ENCODE measurements around the gene MAN1A1. TPM values are rescaled to one million over a fixed set of nuclear protein-coding genes. Genes with fewer than 3 reads are reported as not detected.

Gene MAN1A1
- total RNA-seq, 1 donor, result 33.4 TPM

- Histone ChIP-seq H3K4me1 (ENCODE audit: insufficient read depth, low read length) (peaks cover 8% of the 10 kb centered on the region), H3K4me3 (ENCODE audit: low read length) (no peak overlapping the region), H3K27me3 (ENCODE audit: insufficient read depth, low read length) (no peaks in the 10 kb centered on the region), H3K9me3 (ENCODE audit: low read depth, low read length) (no peaks in the 10 kb centered on the region)
These were observed 24.8 kb downstream of the MAN1A1 start for GRCh38 chr6:119324718-119325117.

- Histone ChIP-seq H3K4me1 (ENCODE audit: insufficient read depth, low read length) (peaks cover 8% of the 10 kb centered on the region), H3K4me3 (ENCODE audit: low read length) (no peak overlapping the region), H3K27me3 (ENCODE audit: insufficient read depth, low read length) (no peaks in the 10 kb centered on the region), H3K9me3 (ENCODE audit: low read depth, low read length) (no peaks in the 10 kb centered on the region)
These were observed 25.6 kb downstream of the MAN1A1 start for GRCh38 chr6:119323931-119324330.

GRCh38 chr6:119323478-119323877 lies 26.1 kb downstream of the MAN1A1 start:
- peaks cover 8% of the 10 kb centered on the region for H3K4me1 ChIP-seq (ENCODE audit: insufficient read depth, low read length)
- H3K27me3 ChIP-seq (ENCODE audit: insufficient read depth, low read length), result no peaks in the 10 kb centered on the region
- H3K4me3 ChIP-seq (ENCODE audit: low read length), result no peak overlapping the region
- no peaks in the 10 kb centered on the region for H3K9me3 ChIP-seq (ENCODE audit: low read depth, low read length)

- H3K9me3 ChIP-seq (ENCODE audit: low read depth, low read length), result no peaks in the 10 kb centered on the region
- peaks cover 8% of the 10 kb centered on the region for H3K4me1 ChIP-seq (ENCODE audit: insufficient read depth, low read length)
- no peak overlapping the region for H3K4me3 ChIP-seq (ENCODE audit: low read length)
- H3K27me3 ChIP-seq (ENCODE audit: insufficient read depth, low read length), result no peaks in the 10 kb centered on the region
These were observed 26.7 kb downstream of the MAN1A1 start for GRCh38 chr6:119322715-119323350.

- H3K4me1 ChIP-seq (ENCODE audit: insufficient read depth, low read length), result peaks cover 8% of the 10 kb centered on the region
- no peaks in the 10 kb centered on the region for H3K9me3 ChIP-seq (ENCODE audit: low read depth, low read length)
- no peaks in the 10 kb centered on the region for H3K27me3 ChIP-seq (ENCODE audit: insufficient read depth, low read length)
- H3K4me3 ChIP-seq (ENCODE audit: low read length), result no peak overlapping the region
These were observed 27.5 kb downstream of the MAN1A1 start for GRCh38 chr6:119322034-119322433.

- Histone ChIP-seq H3K27me3 (ENCODE audit: insufficient read depth, low read length) (no peaks in the 10 kb centered on the region), H3K4me3 (ENCODE audit: low read length) (no peak overlapping the region), H3K4me1 (ENCODE audit: insufficient read depth, low read length) (peaks cover 22% of the 10 kb centered on the region), H3K9me3 (ENCODE audit: low read depth, low read length) (no peaks in the 10 kb centered on the region)
These were observed 29.9 kb downstream of the MAN1A1 start for GRCh38 chr6:119319694-119320093.

- no peak overlapping the region for H3K4me3 ChIP-seq (ENCODE audit: low read length)
- no peaks in the 10 kb centered on the region for H3K9me3 ChIP-seq (ENCODE audit: low read depth, low read length)
- H3K27me3 ChIP-seq (ENCODE audit: insufficient read depth, low read length), result no peaks in the 10 kb centered on the region
- peaks cover 32% of the 10 kb centered on the region for H3K4me1 ChIP-seq (ENCODE audit: insufficient read depth, low read length)
These were observed 30.8 kb downstream of the MAN1A1 start for GRCh38 chr6:119318730-119319129.

- Histone ChIP-seq H3K9me3 (ENCODE audit: low read depth, low read length) (no peaks in the 10 kb centered on the region), H3K4me1 (ENCODE audit: insufficient read depth, low read length) (peaks cover 37% of the 10 kb centered on the region), H3K4me3 (ENCODE audit: low read length) (no peak overlapping the region), H3K27me3 (ENCODE audit: insufficient read depth, low read length) (no peaks in the 10 kb centered on the region)
These were observed 31.4 kb downstream of the MAN1A1 start for GRCh38 chr6:119318176-119318575.

- Histone ChIP-seq H3K9me3 (ENCODE audit: low read depth, low read length) (no peaks in the 10 kb centered on the region), H3K4me1 (ENCODE audit: insufficient read depth, low read length) (peaks cover 44% of the 10 kb centered on the region), H3K27me3 (ENCODE audit: insufficient read depth, low read length) (no peaks in the 10 kb centered on the region), H3K4me3 (ENCODE audit: low read length) (no peak overlapping the region)
These were observed 32.6 kb downstream of the MAN1A1 start for GRCh38 chr6:119317007-119317406.

- H3K4me1 ChIP-seq (ENCODE audit: insufficient read depth, low read length), result peaks cover 59% of the 10 kb centered on the region
- no peak overlapping the region for H3K4me3 ChIP-seq (ENCODE audit: low read length)
- no peaks in the 10 kb centered on the region for H3K27me3 ChIP-seq (ENCODE audit: insufficient read depth, low read length)
- H3K9me3 ChIP-seq (ENCODE audit: low read depth, low read length), result no peaks in the 10 kb centered on the region
These were observed 34.7 kb downstream of the MAN1A1 start for GRCh38 chr6:119314885-119315272.

- no peaks in the 10 kb centered on the region for H3K27me3 ChIP-seq (ENCODE audit: insufficient read depth, low read length)
- H3K4me1 ChIP-seq (ENCODE audit: insufficient read depth, low read length), result peaks cover 59% of the 10 kb centered on the region
- no peak overlapping the region for H3K4me3 ChIP-seq (ENCODE audit: low read length)
- no peaks in the 10 kb centered on the region for H3K9me3 ChIP-seq (ENCODE audit: low read depth, low read length)
These were observed 35.4 kb downstream of the MAN1A1 start for GRCh38 chr6:119313937-119314884.

- H3K4me1 ChIP-seq (ENCODE audit: insufficient read depth, low read length), result peaks cover 67% of the 10 kb centered on the region
- no peaks in the 10 kb centered on the region for H3K9me3 ChIP-seq (ENCODE audit: low read depth, low read length)
- H3K27me3 ChIP-seq (ENCODE audit: insufficient read depth, low read length), result no peaks in the 10 kb centered on the region
- no peak overlapping the region for H3K4me3 ChIP-seq (ENCODE audit: low read length)
These were observed 36.7 kb downstream of the MAN1A1 start for GRCh38 chr6:119312875-119313338.

- peaks cover 67% of the 10 kb centered on the region for H3K4me1 ChIP-seq (ENCODE audit: insufficient read depth, low read length)
- no peak overlapping the region for H3K4me3 ChIP-seq (ENCODE audit: low read length)
These were observed 37.1 kb downstream of the MAN1A1 start for GRCh38 chr6:119312441-119312840.

GRCh38 chr6:119311514-119312142 lies 37.9 kb downstream of the MAN1A1 start:
- H3K4me1 ChIP-seq (ENCODE audit: insufficient read depth, low read length), result peaks cover 67% of the 10 kb centered on the region
- no peaks in the 10 kb centered on the region for H3K27me3 ChIP-seq (ENCODE audit: insufficient read depth, low read length)
- H3K9me3 ChIP-seq (ENCODE audit: low read depth, low read length), result no peaks in the 10 kb centered on the region
- no peak overlapping the region for H3K4me3 ChIP-seq (ENCODE audit: low read length)

More at GRCh38 chr6:119312441-119312840, 37.1 kb downstream of the MAN1A1 start:
- H3K9me3 ChIP-seq (ENCODE audit: low read depth, low read length), result no peaks in the 10 kb centered on the region
- no peaks in the 10 kb centered on the region for H3K27me3 ChIP-seq (ENCODE audit: insufficient read depth, low read length)

- Histone ChIP-seq H3K4me1 (ENCODE audit: insufficient read depth, low read length) (peaks cover 59% of the 10 kb centered on the region), H3K4me3 (ENCODE audit: low read length) (no peak overlapping the region), H3K27me3 (ENCODE audit: insufficient read depth, low read length) (no peaks in the 10 kb centered on the region), H3K9me3 (ENCODE audit: low read depth, low read length) (no peaks in the 10 kb centered on the region)
These were observed 39.0 kb downstream of the MAN1A1 start for GRCh38 chr6:119310486-119311036.

Data from mononuclear cell (primary cell).